Endothelial cell (in vitro differentiated cells): ENCODE measurements around the gene CPSF3. TPM values are rescaled to one million over a fixed set of nuclear protein-coding genes. Genes with fewer than 3 reads are reported as not detected.

Experiments used
- DNase-seq: peaks from one replicate; pipeline ENCODE4 v3.0.0; 2021; ENCODE audit warnings: low spot score
- H3K27ac Mint-ChIP-seq: one replicate; pipeline ENCODE4 v1.8.0; 2021; ENCODE audit warnings: mixed read lengths, inconsistent platforms; ENCODE audit not compliant: unreplicated experiment
- H3K27me3 Mint-ChIP-seq: one replicate; pipeline ENCODE4 v1.8.0; 2021; ENCODE audit warnings: mild to moderate bottlenecking, moderate library complexity, mixed read lengths, inconsistent platforms; ENCODE audit not compliant: unreplicated experiment
- H3K36me3 Mint-ChIP-seq: one replicate; pipeline ENCODE4 v1.8.0; 2021; ENCODE audit warnings: mild to moderate bottlenecking, low read depth, mixed read lengths, inconsistent platforms; ENCODE audit not compliant: unreplicated experiment
- H3K4me1 Mint-ChIP-seq: one replicate; pipeline ENCODE4 v1.8.0; 2021; ENCODE audit warnings: mild to moderate bottlenecking, mixed read lengths, inconsistent platforms; ENCODE audit not compliant: unreplicated experiment
- H3K4me3 Mint-ChIP-seq: one replicate; pipeline ENCODE4 v1.8.0; 2021; ENCODE audit warnings: mild to moderate bottlenecking, mixed read lengths, inconsistent platforms; ENCODE audit not compliant: unreplicated experiment
- H3K9me3 Mint-ChIP-seq: one replicate; pipeline ENCODE4 v1.8.0; 2021; ENCODE audit warnings: mixed read lengths, inconsistent platforms; ENCODE audit not compliant: unreplicated experiment
- total RNA-seq: library from RNA; stranded (reverse); fragmentation: NEBNext Ultra II Directional; extraction: Animal tissue kit (Norgen Biotek cat#: 25700); gene quantifications from one replicate; pipeline ENCODE4 v1.2.1, GENCODE V29; 2021; ENCODE audit not compliant: unreplicated experiment
- TF ChIP-seq, protein P1 (sequence below): fragments of 200-600 bp; sonication (generic); IDR thresholded peaks from one replicate; pipeline ENCODE4 v1.5.0; 2021; ENCODE audit warnings: antibody characterized with exemption; ENCODE audit not compliant: unreplicated experiment

The CPSF3 gene
- total RNA-seq, 1 donor from 2014 or later: 55.2 TPM

DNA sequence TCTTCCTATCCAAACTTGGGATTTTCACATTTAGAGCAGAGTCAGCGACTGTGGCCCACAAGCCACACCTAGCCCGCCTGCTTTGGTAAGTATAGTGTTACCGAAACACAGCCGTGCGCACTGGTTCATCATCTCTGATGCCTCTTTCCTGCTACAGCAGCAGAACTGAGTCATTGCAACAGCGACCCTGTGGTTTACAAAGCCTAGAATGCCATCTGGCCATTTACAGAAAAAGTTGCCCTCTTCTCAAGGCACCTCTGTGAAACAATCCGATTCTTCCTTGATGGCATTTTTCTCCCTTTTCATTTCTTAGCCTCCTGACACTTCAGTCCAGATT is 40.2 kb downstream of the CPSF3 start:
- H3K9me3 Mint-ChIP-seq: no peaks in the 10 kb centered on the region
- H3K4me1 Mint-ChIP-seq: no peaks in the 10 kb centered on the region
- TF ChIP-seq, protein P1, sequence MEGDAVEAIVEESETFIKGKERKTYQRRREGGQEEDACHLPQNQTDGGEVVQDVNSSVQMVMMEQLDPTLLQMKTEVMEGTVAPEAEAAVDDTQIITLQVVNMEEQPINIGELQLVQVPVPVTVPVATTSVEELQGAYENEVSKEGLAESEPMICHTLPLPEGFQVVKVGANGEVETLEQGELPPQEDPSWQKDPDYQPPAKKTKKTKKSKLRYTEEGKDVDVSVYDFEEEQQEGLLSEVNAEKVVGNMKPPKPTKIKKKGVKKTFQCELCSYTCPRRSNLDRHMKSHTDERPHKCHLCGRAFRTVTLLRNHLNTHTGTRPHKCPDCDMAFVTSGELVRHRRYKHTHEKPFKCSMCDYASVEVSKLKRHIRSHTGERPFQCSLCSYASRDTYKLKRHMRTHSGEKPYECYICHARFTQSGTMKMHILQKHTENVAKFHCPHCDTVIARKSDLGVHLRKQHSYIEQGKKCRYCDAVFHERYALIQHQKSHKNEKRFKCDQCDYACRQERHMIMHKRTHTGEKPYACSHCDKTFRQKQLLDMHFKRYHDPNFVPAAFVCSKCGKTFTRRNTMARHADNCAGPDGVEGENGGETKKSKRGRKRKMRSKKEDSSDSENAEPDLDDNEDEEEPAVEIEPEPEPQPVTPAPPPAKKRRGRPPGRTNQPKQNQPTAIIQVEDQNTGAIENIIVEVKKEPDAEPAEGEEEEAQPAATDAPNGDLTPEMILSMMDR: no peak
- peaks cover 18% of the 10 kb centered on the region for H3K36me3 Mint-ChIP-seq
- DNase-seq: no peak
- no peak overlapping the region for H3K27ac Mint-ChIP-seq
- H3K27me3 Mint-ChIP-seq: no peaks in the 10 kb centered on the region
- no peak overlapping the region for H3K4me3 Mint-ChIP-seq

DNA sequence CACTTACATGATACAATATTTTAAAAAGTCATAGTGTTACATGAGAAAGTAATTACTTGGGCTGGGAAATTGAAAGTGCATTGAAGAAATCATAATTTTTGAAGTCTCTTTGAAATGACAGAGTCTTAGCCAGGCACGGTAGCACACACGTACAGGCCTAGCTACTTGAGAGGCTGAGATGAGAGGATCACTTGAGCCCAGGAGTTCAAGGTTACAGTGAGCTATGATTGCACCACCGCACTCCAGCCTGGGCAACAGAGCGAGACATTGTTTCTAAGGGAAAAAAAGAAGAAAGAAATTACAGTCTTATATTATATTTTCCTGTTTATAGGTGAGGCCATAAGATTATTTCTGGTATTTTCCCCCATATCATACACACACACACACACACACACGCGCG is 41.7 kb downstream of the CPSF3 start:
- no peak for DNase-seq
- H3K4me3 Mint-ChIP-seq: no peak overlapping the region
- no peak overlapping the region for H3K27ac Mint-ChIP-seq
- H3K36me3 Mint-ChIP-seq: peaks cover 18% of the 10 kb centered on the region
- H3K27me3 Mint-ChIP-seq: no peaks in the 10 kb centered on the region
- TF ChIP-seq, protein P1: no peak
- no peaks in the 10 kb centered on the region for H3K9me3 Mint-ChIP-seq
- H3K4me1 Mint-ChIP-seq: no peaks in the 10 kb centered on the region

DNA sequence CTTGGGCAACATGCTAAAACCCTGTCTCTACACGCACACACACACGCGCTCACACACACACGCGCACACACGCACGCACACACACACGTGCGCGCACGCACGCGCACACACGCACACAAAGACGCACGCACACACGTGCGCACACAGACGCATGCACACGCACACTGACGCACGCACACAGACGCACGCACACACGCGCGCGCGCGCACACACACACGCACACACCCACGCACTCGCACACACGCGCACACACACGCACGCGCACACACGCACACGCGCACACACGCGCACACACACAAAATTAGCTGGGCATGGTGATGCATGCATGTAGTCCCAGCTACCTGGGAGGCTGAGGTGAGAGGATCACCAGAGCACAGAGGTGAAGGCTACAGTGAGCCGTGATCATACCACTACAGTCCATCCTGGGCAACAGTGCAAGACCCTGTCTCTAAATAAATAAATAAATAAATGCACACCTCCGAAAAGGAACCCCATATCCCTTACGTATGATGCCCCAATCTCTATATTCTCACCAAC is 42.8 kb downstream of the CPSF3 start:
- Mint-ChIP-seq H3K9me3 (no peaks in the 10 kb centered on the region), H3K36me3 (peaks cover 14% of the 10 kb centered on the region), H3K4me1 (no peaks in the 10 kb centered on the region), H3K27ac (no peak overlapping the region), H3K4me3 (no peak overlapping the region), H3K27me3 (no peaks in the 10 kb centered on the region)
- TF ChIP-seq, protein P1: no peak
- DNase-seq: no peak

DNA sequence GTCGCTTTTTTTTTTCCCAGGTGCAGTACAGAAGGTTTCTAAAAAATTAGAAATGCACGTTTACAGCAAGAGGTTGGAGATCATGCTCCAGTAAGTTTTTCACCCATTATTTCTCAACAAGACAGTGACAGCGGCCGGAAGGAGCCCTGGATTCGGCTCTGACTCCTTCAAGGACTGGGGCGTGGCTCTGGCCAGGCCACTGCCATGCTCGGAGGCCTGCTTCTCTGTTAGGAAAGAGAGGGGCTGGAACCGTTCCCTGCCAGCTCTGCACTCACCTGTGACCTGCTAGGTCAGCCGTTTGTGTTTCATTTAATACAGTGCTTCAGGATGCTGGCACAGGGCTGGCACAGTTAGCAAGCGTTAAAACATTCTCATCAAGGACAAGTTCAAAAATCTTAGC is 44.2 kb downstream of the CPSF3 start:
- peaks cover 18% of the 10 kb centered on the region for H3K36me3 Mint-ChIP-seq
- no peak for DNase-seq
- H3K27me3 Mint-ChIP-seq: no peaks in the 10 kb centered on the region
- H3K4me3 Mint-ChIP-seq: no peak overlapping the region
- H3K4me1 Mint-ChIP-seq: no peaks in the 10 kb centered on the region
- H3K27ac Mint-ChIP-seq: no peak overlapping the region
- TF ChIP-seq, protein P1: no peak
- no peaks in the 10 kb centered on the region for H3K9me3 Mint-ChIP-seq

DNA sequence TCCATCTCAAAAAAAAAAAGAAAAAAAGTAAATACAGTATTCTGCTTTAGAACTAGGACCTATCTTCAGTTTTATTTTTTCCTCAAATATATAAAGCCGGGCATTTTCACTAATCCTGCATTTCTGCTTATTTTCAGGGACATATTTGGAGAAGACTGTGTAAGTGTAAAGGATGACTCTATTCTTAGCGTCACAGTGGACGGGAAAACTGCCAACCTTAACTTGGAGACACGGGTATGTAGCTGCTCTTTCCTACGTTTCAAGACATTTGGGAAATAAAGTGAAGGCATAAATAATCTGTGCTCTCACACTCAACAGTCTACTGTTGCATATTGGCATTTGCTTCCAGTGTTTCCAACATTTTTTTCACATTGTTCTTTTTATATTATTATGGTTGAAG is 47.8 kb downstream of the CPSF3 start:
- H3K9me3 Mint-ChIP-seq: no peaks in the 10 kb centered on the region
- peaks cover 24% of the 10 kb centered on the region for H3K36me3 Mint-ChIP-seq
- no peak overlapping the region for H3K4me3 Mint-ChIP-seq
- TF ChIP-seq, protein P1: no peak
- no peak overlapping the region for H3K27ac Mint-ChIP-seq
- peaks cover 8% of the 10 kb centered on the region for H3K4me1 Mint-ChIP-seq
- peaks cover 9% of the 10 kb centered on the region for H3K27me3 Mint-ChIP-seq
- DNase-seq: no peak
